ENCODE results near the gene RASGRP4.
"Not testable (repeated sequence)": the region's sequence is repeated elsewhere in the genome, so short reads cannot be mapped to it uniquely, and the experiment has no call there.

The RASGRP4 gene

GRCh38 chr19:38425810-38426466, at the start of gene RASGRP4:
RASGRP4 (minus strand) TSS chr19:38426219; CDS start chr19:38426091, 128 bp downstream.
- peak; percentile 69 for DNase-seq

GRCh38 chr19:38475176-38475575, 49.2 kb upstream of the RASGRP4 start:
- no peak for DNase-seq

- no peak for DNase-seq
These were observed 47.2 kb upstream of the RASGRP4 start for GRCh38 chr19:38473201-38473600.

DNA sequence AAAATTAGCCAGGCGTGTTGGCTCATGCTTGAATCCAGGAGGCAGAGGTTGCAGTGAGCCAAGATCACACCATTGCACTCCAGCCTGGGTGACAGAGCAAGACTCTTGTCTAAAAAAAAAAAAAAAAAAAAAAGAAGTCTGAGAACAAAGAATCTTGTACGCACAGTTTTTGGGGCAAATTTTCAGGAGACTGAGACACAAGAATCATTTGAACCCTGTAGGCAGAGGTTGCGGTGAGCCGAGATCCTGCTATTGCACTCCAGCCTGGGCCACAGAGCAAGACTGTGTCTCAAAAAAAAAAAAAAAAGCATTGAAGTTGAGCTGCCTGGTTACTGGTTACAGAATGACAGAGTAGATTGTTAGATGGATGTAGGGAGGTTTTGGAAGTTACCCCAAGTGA, 46.7 kb upstream of the RASGRP4 start:
- DNase-seq: not testable (repeated sequence)

DNA sequence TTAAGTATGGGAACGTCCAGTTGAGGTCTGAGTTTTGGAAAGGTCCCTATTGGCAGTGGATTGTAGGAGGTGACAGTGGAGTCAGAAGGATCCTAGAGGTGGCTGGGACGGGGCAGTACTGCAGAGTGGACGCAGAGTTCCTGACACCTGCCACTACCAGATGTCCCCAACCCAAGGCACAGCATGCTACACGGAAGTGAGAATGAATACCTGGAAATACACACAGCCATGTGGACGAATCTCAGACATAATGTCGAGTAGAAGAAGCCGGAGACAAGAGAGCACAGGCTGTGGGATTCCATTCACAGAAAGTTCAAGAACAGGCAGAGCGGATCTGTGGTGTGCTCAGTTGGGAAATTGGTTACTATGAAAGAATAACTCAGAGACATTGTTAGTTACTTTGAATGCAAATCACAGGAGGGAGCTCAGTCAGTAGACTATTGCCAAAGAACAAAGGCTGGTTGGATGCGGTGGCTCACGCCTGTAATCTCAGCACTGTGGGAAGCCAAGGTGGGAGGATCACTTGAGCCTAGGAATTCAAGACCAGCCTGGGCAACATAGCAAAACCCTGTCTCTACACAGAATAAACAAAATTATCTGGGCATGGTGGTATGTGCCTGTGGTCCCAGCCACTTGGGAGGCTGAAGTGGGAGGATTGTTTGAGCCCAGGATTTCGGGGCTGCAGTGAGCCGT, 44.9 kb upstream of the RASGRP4 start:
- no peak for DNase-seq

GRCh38 chr19:38469151-38469550, 43.1 kb upstream of the RASGRP4 start:
- DNase-seq: no peak

GRCh38 chr19:38467541-38468525, 41.8 kb upstream of the RASGRP4 start:
- DNase-seq: no peak

DNA sequence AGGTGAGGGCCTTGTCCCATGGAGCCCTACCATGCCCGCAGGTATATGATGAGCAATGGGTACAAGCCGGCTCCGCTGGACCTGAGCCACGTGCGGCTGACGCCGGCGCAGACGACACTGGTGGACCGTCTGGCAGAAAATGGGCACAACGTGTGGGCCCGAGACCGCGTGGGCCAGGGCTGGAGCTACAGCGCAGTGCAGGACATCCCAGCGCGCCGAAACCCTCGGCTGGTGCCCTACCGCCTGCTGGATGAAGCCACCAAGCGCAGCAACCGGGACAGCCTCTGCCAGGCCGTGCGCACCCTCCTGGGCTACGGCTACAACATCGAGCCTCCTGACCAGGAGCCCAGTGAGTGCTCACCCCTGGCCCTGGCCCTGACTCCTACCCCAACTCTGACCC, 40.0 kb upstream of the RASGRP4 start:
- DNase-seq: no peak

- no peak for DNase-seq
These were observed 38.5 kb upstream of the RASGRP4 start for GRCh38 chr19:38464421-38465082.

DNA sequence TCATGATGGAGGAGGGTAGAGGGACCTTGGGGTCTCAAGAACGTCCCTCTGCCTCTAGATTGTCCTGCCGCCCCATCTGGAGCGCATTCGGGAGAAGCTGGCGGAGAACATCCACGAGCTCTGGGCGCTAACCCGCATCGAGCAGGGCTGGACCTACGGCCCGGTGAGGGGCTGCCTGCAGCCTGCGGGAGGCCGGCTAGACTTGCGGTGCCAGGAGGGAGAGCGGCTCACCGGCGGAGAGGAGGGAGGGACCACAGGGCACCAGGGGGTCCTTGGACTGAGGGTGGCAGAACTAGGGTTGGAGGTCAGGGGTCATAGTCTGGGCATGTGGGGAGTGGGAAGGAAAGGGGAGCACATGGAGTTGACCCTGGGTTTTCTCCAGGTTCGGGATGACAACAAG, 37.3 kb upstream of the RASGRP4 start:
- DNase-seq: no peak

DNA sequence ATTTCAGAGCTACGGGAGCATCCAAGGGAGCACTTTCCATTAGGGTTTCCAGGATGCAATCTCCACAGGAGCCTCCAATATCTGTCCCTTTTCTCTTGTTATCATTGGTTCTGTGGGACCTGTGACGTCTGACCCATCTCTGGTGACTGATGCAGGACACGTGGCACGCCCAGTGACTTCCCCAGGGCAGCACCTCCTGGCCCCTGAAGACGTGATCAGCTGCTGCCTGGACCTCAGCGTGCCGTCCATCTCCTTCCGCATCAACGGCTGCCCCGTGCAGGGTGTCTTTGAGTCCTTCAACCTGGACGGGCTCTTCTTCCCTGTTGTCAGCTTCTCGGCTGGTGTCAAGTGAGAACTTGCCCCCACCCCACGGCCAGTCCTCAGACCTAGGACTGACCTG, 33.0 kb upstream of the RASGRP4 start:
- no peak for DNase-seq

- no peak for DNase-seq
These were observed 31.8 kb upstream of the RASGRP4 start for GRCh38 chr19:38457690-38458405.

DNA sequence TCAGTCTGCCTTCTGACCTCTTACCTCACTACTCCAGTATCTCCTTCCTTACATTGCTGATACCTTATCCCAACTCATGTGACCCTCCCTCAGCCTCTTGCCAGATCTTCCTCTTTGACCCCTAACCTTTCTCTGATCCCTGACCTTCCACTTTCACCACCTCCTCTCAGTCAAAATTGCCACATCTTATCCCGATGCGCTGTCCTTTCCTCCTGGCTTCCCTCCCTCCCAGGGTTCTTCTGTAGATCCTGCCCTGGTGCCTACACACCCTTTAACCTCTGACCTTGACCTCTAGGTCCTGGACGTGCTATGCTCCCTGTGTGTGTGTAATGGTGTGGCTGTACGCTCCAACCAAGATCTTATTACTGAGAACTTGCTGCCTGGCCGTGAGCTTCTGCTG, 31.2 kb upstream of the RASGRP4 start:
- DNase-seq: no peak

- no peak for DNase-seq
These were observed 29.0 kb upstream of the RASGRP4 start for GRCh38 chr19:38455031-38455430.

- no peak for DNase-seq
These were observed 27.6 kb upstream of the RASGRP4 start for GRCh38 chr19:38453596-38453995.

GRCh38 chr19:38452430-38453366, 26.7 kb upstream of the RASGRP4 start:
- DNase-seq: peak; percentile 63

DNA sequence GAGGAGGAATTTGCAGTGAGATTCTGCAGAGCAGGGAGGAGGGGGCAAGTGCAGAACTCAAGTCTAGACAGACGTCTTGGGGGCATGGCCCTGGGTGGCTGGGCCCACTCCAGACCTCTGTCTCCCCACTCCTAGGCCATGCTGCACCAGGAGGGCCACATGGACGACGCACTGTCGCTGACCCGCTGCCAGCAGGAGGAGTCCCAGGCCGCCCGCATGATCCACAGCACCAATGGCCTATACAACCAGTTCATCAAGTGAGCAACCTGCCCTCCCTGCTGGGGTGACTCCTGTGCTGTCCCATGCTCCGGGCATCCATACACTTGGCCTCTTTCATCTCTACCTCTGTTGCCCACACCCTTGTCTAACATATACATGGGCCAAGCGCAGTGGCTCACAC, 25.6 kb upstream of the RASGRP4 start:
- DNase-seq: no peak

DNA sequence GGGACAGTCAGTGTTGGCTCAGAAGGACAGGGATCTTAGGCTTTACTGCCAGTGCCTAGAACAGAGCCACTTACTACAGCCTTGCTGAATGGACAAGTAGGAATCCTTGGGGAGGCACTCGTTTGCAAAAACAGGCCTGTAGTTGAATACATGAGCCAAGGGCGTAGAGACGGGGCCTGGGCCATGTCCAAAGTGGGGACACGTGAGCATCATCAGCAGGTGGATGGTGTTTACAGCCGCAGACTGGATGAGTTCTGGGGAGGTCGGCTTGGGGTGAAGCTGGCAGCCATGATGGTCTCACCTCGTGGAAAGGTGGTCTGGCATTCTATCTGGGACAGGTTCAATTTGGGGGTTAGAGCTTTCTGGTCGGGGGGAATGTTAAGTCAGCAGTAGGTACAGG, 25.0 kb upstream of the RASGRP4 start:
- DNase-seq: no peak

DNA sequence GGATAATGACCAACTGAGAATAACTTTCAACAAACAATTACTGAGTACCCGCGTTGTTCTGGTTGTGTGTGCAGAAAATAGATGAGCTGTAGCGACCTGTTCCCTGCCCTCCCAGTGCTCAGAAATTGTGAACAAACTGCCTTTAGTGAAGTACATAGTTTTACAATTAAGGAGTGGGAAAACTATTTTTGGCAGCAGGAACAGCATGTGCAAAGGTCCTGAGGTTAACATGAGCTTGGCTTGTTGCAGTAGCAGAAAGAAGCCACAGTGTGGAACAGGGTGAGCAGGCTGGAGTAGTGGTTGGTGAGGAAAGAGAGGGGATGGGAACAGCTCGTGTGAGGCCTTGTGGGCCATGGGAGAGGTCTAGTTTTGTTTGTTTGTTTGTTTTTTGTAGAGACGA, 23.5 kb upstream of the RASGRP4 start:
- DNase-seq: no peak

- no peak for DNase-seq
These were observed 22.2 kb upstream of the RASGRP4 start for GRCh38 chr19:38448225-38448624.

- no peak for DNase-seq
These were observed 19.3 kb upstream of the RASGRP4 start for GRCh38 chr19:38445362-38445761.

Data from activated CD4-positive, alpha-beta T cell treated with anti-CD3 and anti-CD28 coated beads for 48 hours (primary cell).